ENCODE results near the gene CFAP46.

- TF ChIP-seq FOXK2 (IDR thresholded peaks at IDR 0.05) (no peak), SP1 (IDR thresholded peaks at IDR 0.05) (no peak), ZNF384 (IDR thresholded peaks at IDR 0.05) (no peak), FOXA1 (IDR thresholded peaks at IDR 0.05) (no peak), HDGF (IDR thresholded peaks at IDR 0.05; ENCODE audit: borderline replicate concordance) (no peak)
Measured at GRCh38 chr10:132812520-132812919, 129.8 kb downstream of the CFAP46 start.
